HT1080 (cell line): ENCODE data around the gene ENO1. TPM values are rescaled to one million over a fixed set of nuclear protein-coding genes. Genes with fewer than 3 reads are reported as not detected.
"Not testable (repeated sequence)": the region's sequence is repeated elsewhere in the genome, so short reads cannot be mapped to it uniquely, and the experiment has no call there.

ENCODE experiments used
- DNase-seq: peaks from one replicate; pipeline ENCODE4 v3.0.0-alpha.2; 2015; ENCODE audit warnings: low read depth
- total RNA-seq: library from RNA; depleted of rRNA; stranded (reverse); fragments of >200 nt; shearing (Covaris generic); gene quantifications from 2 replicates; pipeline ENCODE4 v1.2.3, GENCODE V29; 2014

The ENO1 gene
- total RNA-seq, 1 experiment from 2014 or later: 3,729 TPM

GRCh38 chr1:8847990-8848389, 30.5 kb downstream of the ENO1 start:
- DNase-seq: no peak

- no peak for DNase-seq
Observed at GRCh38 chr1:8846263-8846662, 32.2 kb downstream of the ENO1 start.

- no peak for DNase-seq
Observed at GRCh38 chr1:8845104-8846097, 33.1 kb downstream of the ENO1 start.

GRCh38 chr1:8844501-8845006, 33.9 kb downstream of the ENO1 start:
- DNase-seq: no peak

GRCh38 chr1:8841395-8841794, 37.1 kb downstream of the ENO1 start:
- DNase-seq: no peak

GRCh38 chr1:8839990-8840389, 38.5 kb downstream of the ENO1 start:
- DNase-seq: no peak

- DNase-seq: no peak
Observed at GRCh38 chr1:8835941-8836643, 42.4 kb downstream of the ENO1 start.

GRCh38 chr1:8831340-8831739, 47.1 kb downstream of the ENO1 start:
- DNase-seq: no peak

GRCh38 chr1:8830732-8831131, 47.8 kb downstream of the ENO1 start:
- DNase-seq: not testable (repeated sequence)

GRCh38 chr1:8825985-8826481, 52.5 kb downstream of the ENO1 start:
- DNase-seq: peak; percentile 26

- no peak for DNase-seq
Observed at GRCh38 chr1:8823295-8823664, 55.2 kb downstream of the ENO1 start.

GRCh38 chr1:8822373-8823294, 55.9 kb downstream of the ENO1 start:
- DNase-seq: peak; percentile 86

GRCh38 chr1:8821084-8821483, 57.4 kb downstream of the ENO1 start:
- peak; percentile 21 for DNase-seq

- DNase-seq: not testable (repeated sequence)
Observed at GRCh38 chr1:8818789-8819188, 59.7 kb downstream of the ENO1 start.

- peak; percentile 53 for DNase-seq
Observed at GRCh38 chr1:8818325-8818775, 60.1 kb downstream of the ENO1 start.

GRCh38 chr1:8817412-8818324, 60.8 kb downstream of the ENO1 start, which contains the start of gene RERE:
Gene RERE, minus strand, starts transcription at chr1:8817640.
- DNase-seq: peak; percentile 90

GRCh38 chr1:8816831-8817411, 61.6 kb downstream of the ENO1 start:
- DNase-seq: peak; percentile 7

GRCh38 chr1:8816264-8816663, 62.2 kb downstream of the ENO1 start:
- peak; percentile 47 for DNase-seq

GRCh38 chr1:8815582-8816151, 62.8 kb downstream of the ENO1 start:
- DNase-seq: peak; percentile 32
